HepG2 (cell line): ENCODE measurements around the gene VPREB3. TPM values are rescaled to one million over a fixed set of nuclear protein-coding genes. Genes with fewer than 3 reads are reported as not detected.

Experiments
- ATAC-seq: fragments of 200-7000 bp; cut with Tn5 transposase; 3 replicates; pipeline ENCODE4 v1.9.1; 2020; ENCODE audit warnings: mild to moderate bottlenecking, moderate library complexity
- BruUV-seq: library from RNA; stranded (reverse); fragments of 400-500 nt; replicated peaks from 2 replicates; lab custom pipeline; 2021; lab: Mats Ljungman, UMichigan
- CTCF ChIA-PET: fragments of 300-600 bp; formaldehyde crosslinking; extraction: SDS; loops from one replicate; lab custom pipeline; 2021; ENCODE audit warnings: low total read pairs, inconsistent platforms, low intra/inter-chr PET ratio; lab: Yijun Ruan, JAX
- POLR2A ChIA-PET: fragments of 350-600 bp; sonication (Branson Sonifier 250); formaldehyde crosslinking; loops from one replicate; lab custom pipeline; 2020; ENCODE audit warnings: antibody characterized with exemption, inconsistent platforms; lab: Yijun Ruan, JAX
- DNase-seq: peaks from one replicate; pipeline ENCODE4 v3.0.0-alpha.2; 2015; ENCODE audit warnings: low spot score
- FAIRE-seq: peaks from 3 replicates; lab custom pipeline; 2011; peaks lifted over from hg19 to GRCh38; lab: Jason Lieb, UNC
- H2AFZ ChIP-seq: one replicate; pipeline ENCODE4 v1.6.1; 2011; ENCODE audit warnings: low read length, inconsistent platforms
- H3K27ac ChIP-seq: fragments of 300-600 bp; 3 replicates; pipeline ENCODE4 v1.8.0; 2011; ENCODE audit warnings: mixed run types, mild to moderate bottlenecking, mixed read lengths, low read length, inconsistent platforms; ENCODE audit not compliant: insufficient read depth; ENCODE audit errors: extremely low read length
- H3K27me3 ChIP-seq, 2 experiments: fragments of 200-600 bp in 1 of 2; 2 replicates in 1 of 2; 3 replicates in 1 of 2; pipeline versions ENCODE4 v1.6.0 to v1.8.0; 2011; ENCODE audit warnings: low read length in 2 of 2, mild to moderate bottlenecking in 2 of 2, moderate library complexity in 2 of 2, inconsistent platforms in 1 of 2; ENCODE audit not compliant: insufficient read depth in 2 of 2, control insufficient read depth in 1 of 2
- H3K36me3 ChIP-seq, 2 experiments: fragments of 200-600 bp in 1 of 2; replicated peaks in 1 of 2; 2 replicates in 1 of 2; 3 replicates in 1 of 2; pipeline versions ENCODE4 v1.5.1 to v1.8.0; 2011; ENCODE audit warnings: low read length in 2 of 2, inconsistent platforms in 1 of 2; ENCODE audit not compliant: insufficient read depth in 2 of 2, control insufficient read depth in 1 of 2
- H3K4me1 ChIP-seq: 2 replicates; pipeline ENCODE4 v1.5.1; 2012; ENCODE audit warnings: low read length, inconsistent platforms; ENCODE audit not compliant: insufficient read depth
- H3K4me2 ChIP-seq: 2 replicates; pipeline ENCODE4 v1.6.0; 2011; ENCODE audit warnings: low read depth, low read length, inconsistent platforms
- H3K4me3 ChIP-seq, 3 experiments: fragments of 200-600 bp in 1 of 3; sonication (generic), shearing (Covaris generic) in 1 of 3; replicated peaks in 1 of 3; 2 replicates each; pipeline ENCODE4 v1.5.1; 2011 to 2016; ENCODE audit warnings: low read length in 3 of 3, inconsistent platforms in 2 of 3, low read depth in 2 of 3, mild to moderate bottlenecking in 2 of 3, control low read depth in 1 of 3, mixed read lengths in 1 of 3; ENCODE audit not compliant: insufficient read depth in 1 of 3
- H3K79me2 ChIP-seq: one replicate; pipeline ENCODE4 v1.6.1; 2011; ENCODE audit warnings: low read length, inconsistent platforms; ENCODE audit not compliant: insufficient read depth
- H3K9ac ChIP-seq: 2 replicates; pipeline ENCODE4 v1.6.0; 2011; ENCODE audit warnings: mild to moderate bottlenecking, low read depth, low read length, inconsistent platforms; ENCODE audit not compliant: insufficient read depth
- H3K9me3 ChIP-seq: 2 replicates; pipeline ENCODE4 v1.5.1; 2012; ENCODE audit warnings: mild to moderate bottlenecking, low read length
- H4K20me1 ChIP-seq: 2 replicates; pipeline ENCODE4 v1.6.0; 2011; ENCODE audit warnings: inconsistent platforms, mild to moderate bottlenecking, low read length, moderate library complexity; ENCODE audit not compliant: insufficient read depth
- DMAP1 ChIP-seq: IDR thresholded peaks from 2 replicates; pipeline ENCODE4 v1.6.1; 2016
- GATA4 ChIP-seq: sonication (generic); IDR thresholded peaks from 2 replicates; pipeline ENCODE4 v1.6.1; 2016; ENCODE audit warnings: antibody characterized with exemption, low read depth, borderline replicate concordance
- MAFK ChIP-seq, 2 experiments: IDR thresholded peaks in 1 of 2; conservative IDR thresholded peaks in 1 of 2; 2 replicates each; pipeline ENCODE4 v1.6.1; 2011; ENCODE audit warnings: improper control_type of control experiment in 2 of 2, low read length in 2 of 2
- RBM39 ChIP-seq: fragments of 200-400 bp; formaldehyde crosslinking; IDR thresholded peaks from one replicate; pipeline ENCODE4 v1.6.1; 2018; ENCODE audit warnings: antibody characterized with exemption, mild to moderate bottlenecking, low read depth, low read length; ENCODE audit not compliant: poor library complexity, severe bottlenecking
- REXO4 ChIP-seq: sonication (generic); formaldehyde crosslinking; IDR thresholded peaks from 2 replicates; pipeline ENCODE4 v1.8.0; 2022; ENCODE audit warnings: missing genetic modification reagents, mild to moderate bottlenecking, borderline replicate concordance
- SRSF4 ChIP-seq: fragments of 200-400 bp; formaldehyde crosslinking; IDR thresholded peaks from one replicate; pipeline ENCODE4 v1.6.1; 2018; ENCODE audit warnings: mild to moderate bottlenecking, low read depth, low read length, moderate library complexity; ENCODE audit not compliant: poor library complexity, severe bottlenecking
- THAP8 ChIP-seq: sonication (generic); formaldehyde crosslinking; IDR thresholded peaks from 2 replicates; pipeline ENCODE4 v1.5.1; 2020; ENCODE audit warnings: missing genetic modification reagents, mild to moderate bottlenecking, borderline replicate concordance
- YEATS2 ChIP-seq: sonication (generic); formaldehyde crosslinking; IDR thresholded peaks from 2 replicates; pipeline ENCODE4 v1.4.0; 2020; ENCODE audit warnings: missing genetic modification reagents, borderline replicate concordance
- ZNF232 ChIP-seq: sonication (generic); formaldehyde crosslinking; IDR thresholded peaks from 2 replicates; pipeline ENCODE4 v1.4.0; 2020; ENCODE audit warnings: missing genetic modification reagents, borderline replicate concordance
- ZNF34 ChIP-seq: sonication (generic); formaldehyde crosslinking; IDR thresholded peaks from 2 replicates; pipeline ENCODE4 v1.4.0; 2020; ENCODE audit warnings: mild to moderate bottlenecking, missing genetic modification reagents, borderline replicate concordance
- ZNF766 ChIP-seq: sonication (generic); formaldehyde crosslinking; IDR thresholded peaks from 2 replicates; pipeline ENCODE4 v1.5.0; 2020; ENCODE audit warnings: missing genetic modification reagents, borderline replicate concordance
- ZNF768 ChIP-seq: sonication (generic); formaldehyde crosslinking; IDR thresholded peaks from 2 replicates; pipeline ENCODE4 v1.4.0; 2020; ENCODE audit warnings: missing genetic modification reagents
- ZNF841 ChIP-seq: sonication (generic); formaldehyde crosslinking; IDR thresholded peaks from 2 replicates; pipeline ENCODE4 v1.8.1; 2023; ENCODE audit warnings: missing genetic modification reagents, borderline replicate concordance
- WGBS: methylation state at CpG from one replicate; pipeline ENCODE4 v1.1.6; 2017; ENCODE audit warnings: low lambda C conversion rate; 5-methylcytosine and 5-hydroxymethylcytosine counted together
- in situ Hi-C: cut with HindIII; loops from 2 replicates; pipeline ENCODE4 v1.10.0; 2017; ENCODE audit warnings: low pct_unique_long_range_greater_than_20kb; ENCODE audit not compliant: extremely low pct_ligation_motif_present
- intact Hi-C: fragments of 100-400 bp; cut with micrococcal nuclease; formaldehyde crosslinking; loops from one replicate; pipeline ENCODE4 v1.10.0; 2022; ENCODE audit not compliant: unreplicated experiment
- polyA plus RNA-seq, 8 experiments: library from polyadenylated mRNA; depleted of rRNA in 3 of 8; stranded (reverse) in 7 of 8; unstranded in 1 of 8; fragments of >200 nt; fragmentation: Illumina TruSeq in 4 of 8; extraction: Trizol in 4 of 8; gene quantifications; 2 replicates each; pipeline versions ENCODE4 v1.2.1 to v1.2.3, GENCODE V29; 2011 to 2016; ENCODE audit warnings: low read depth in 4 of 8, missing spikeins in 1 of 8, mixed read lengths in 1 of 8; ENCODE audit not compliant: insufficient read depth in 1 of 8
- total RNA-seq, 5 experiments: library from RNA; depleted of rRNA; stranded (reverse); fragments of >200 nt; fragmentation: Illumina TruSeq; extraction: Trizol; gene quantifications; 2 replicates each; pipeline ENCODE4 v1.2.3, GENCODE V29; 2016; ENCODE audit warnings: low read depth in 1 of 5

Gene VPREB3
- total and polyA plus RNA-seq, 2 of the 13 experiments (the other 11 are each of a cell fraction or from before 2014, with no cell fraction given): 0.22 TPM; not detected in 1

- TF ChIP-seq ZNF841 (CRISPR knock-in tag) (no peak), DMAP1 (CRISPR knock-in tag) (no peak), SRSF4 (no peak), RBM39 (no peak), ZNF766 (no peak), REXO4 (no peak), YEATS2 (no peak), ZNF232 (CRISPR knock-in tag) (no peak)
These were observed 24.3 kb upstream of the VPREB3 start (continued) for GRCh38 chr22:23778577-23778900.

- no peak overlapping the region; the same call in 1 of the 2 replicates for H3K9ac ChIP-seq
- no peaks in the 10 kb centered on the region for H3K36me3 ChIP-seq
- BruUV-seq: no TSS peak
- no peaks in the 10 kb centered on the region for H3K9me3 ChIP-seq
- no peak overlapping the region for H3K27ac ChIP-seq
- no peak overlapping the region for H2AFZ ChIP-seq
- ATAC-seq: no peak
- peaks cover 70% of the 10 kb centered on the region for H3K4me1 ChIP-seq
- in situ Hi-C loops: no loop called here
- H4K20me1 ChIP-seq: no peaks in the 10 kb centered on the region
- TF ChIP-seq GATA4 (no peak), ZNF768 (CRISPR knock-in tag) (peak; percentile 95), THAP8 (no peak), MAFK (conservative IDR thresholded peaks at IDR 0.05 in 1 of 2, IDR thresholded peaks at IDR 0.05 in 1 of 2; ENCODE audit: low read length in 2 of 2) (no peak), ZNF34 (CRISPR knock-in tag) (no peak)
- TF ChIP-seq, all 625 proteins: peak for 1
- H3K4me3 ChIP-seq: no peak overlapping the region; a peak in 1 of 6 replicates
- H3K79me2 ChIP-seq: peaks cover 2% of the 10 kb centered on the region
- no peak for FAIRE-seq
- 82% methylated on average over 5 of the region's 11 CpGs for WGBS
- intact Hi-C loops: no loop called here
- DNase-seq: no peak
- peak overlapping the region; percentile 30 for H3K4me2 ChIP-seq
- ChIA-PET POLR2A (interaction anchor here (0.9 to 6.6 kb wide), 3 partner anchors 9 to 79 kb away, joined by 5 to 201 read pairs (median 10); partner anchors contain the start of genes CHCHD10 and SMARCB1), CTCF (no interaction called here)
- H3K27me3 ChIP-seq: no peaks in the 10 kb centered on the region; a peak in 1 of 5 replicates
These were observed 23.8 kb upstream of the VPREB3 start for GRCh38 chr22:23777776-23778576.
